SK-N-SH treated with all-trans-retinoic acid at 6 μM for 48 hours (cell line): Measurements from ENCODE around the gene RCOR2.
A peak's percentile ranks its signal among the peaks of the same experiment; 100 is the strongest.

Experiments
- ATAC-seq: fragments of 200-7000 bp; cut with Tn5 transposase; 3 replicates; pipeline ENCODE4 v1.9.1; 2020; ENCODE audit warnings: mild to moderate bottlenecking, moderate library complexity
- ARNTL ChIP-seq: fragments of 450-650 bp; formaldehyde crosslinking; IDR thresholded peaks from 2 replicates; pipeline ENCODE4 v1.5.0; 2020; ENCODE audit warnings: low read depth, mild to moderate bottlenecking, moderate library complexity, borderline replicate concordance
- BACH2 ChIP-seq: fragments of 250-450 bp; sonication (Bioruptor Pico); IDR thresholded peaks from 2 replicates; pipeline ENCODE4 v1.9.0; 2021; ENCODE audit warnings: mild to moderate bottlenecking, borderline replicate concordance
- CREB5 ChIP-seq: fragments of 250-450 bp; sonication (Bioruptor Pico); IDR thresholded peaks from 2 replicates; pipeline ENCODE4 v1.5.1; 2020; ENCODE audit warnings: low read depth, mild to moderate bottlenecking, moderate library complexity
- CSDC2 ChIP-seq: fragments of 250-450 bp; sonication (Bioruptor Pico); IDR thresholded peaks from 2 replicates; pipeline ENCODE4 v1.5.0; 2020; ENCODE audit warnings: mild to moderate bottlenecking, moderate library complexity
- CSRNP3 ChIP-seq: fragments of 250-450 bp; sonication (Bioruptor Pico); IDR thresholded peaks from 2 replicates; pipeline ENCODE4 v1.5.1; 2021; ENCODE audit warnings: mild to moderate bottlenecking, moderate library complexity
- ESRRG ChIP-seq: fragments of 250-450 bp; sonication (Bioruptor Pico); IDR thresholded peaks from 2 replicates; pipeline ENCODE4 v1.6.1; 2021; ENCODE audit warnings: mild to moderate bottlenecking
- GLIS3 ChIP-seq: fragments of 250-450 bp; sonication (Bioruptor Pico); IDR thresholded peaks from 2 replicates; pipeline ENCODE4 v1.5.0; 2020; ENCODE audit warnings: mild to moderate bottlenecking, moderate library complexity
- POU6F1 ChIP-seq: fragments of 250-450 bp; sonication (Bioruptor Pico); IDR thresholded peaks from 2 replicates; pipeline ENCODE4 v1.8.0; 2021; ENCODE audit warnings: low read depth, mild to moderate bottlenecking, moderate library complexity, borderline replicate concordance
- PPARA ChIP-seq: fragments of 250-450 bp; sonication (Bioruptor Pico); IDR thresholded peaks from 2 replicates; pipeline ENCODE4 v1.5.0; 2020; ENCODE audit warnings: mild to moderate bottlenecking, borderline replicate concordance
- RARB ChIP-seq: fragments of 250-450 bp; sonication (Bioruptor Pico); IDR thresholded peaks from 2 replicates; pipeline ENCODE4 v1.8.0; 2021; ENCODE audit warnings: mild to moderate bottlenecking, moderate library complexity
- SNAI2 ChIP-seq: fragments of 250-450 bp; sonication (Bioruptor Pico); IDR thresholded peaks from 2 replicates; pipeline ENCODE4 v1.5.0; 2020; ENCODE audit warnings: mild to moderate bottlenecking, moderate library complexity
- TOX ChIP-seq: fragments of 250-450 bp; sonication (Bioruptor Pico); IDR thresholded peaks from 2 replicates; pipeline ENCODE4 v1.8.0; 2021; ENCODE audit warnings: mild to moderate bottlenecking, moderate library complexity, borderline replicate concordance
- TSHZ2 ChIP-seq: fragments of 250-450 bp; sonication (Bioruptor Pico); IDR thresholded peaks from 2 replicates; pipeline ENCODE4 v1.5.0; 2020; ENCODE audit warnings: mild to moderate bottlenecking, moderate library complexity
- ZC3H10 ChIP-seq: fragments of 250-450 bp; sonication (Bioruptor Pico); IDR thresholded peaks from 2 replicates; pipeline ENCODE4 v1.5.1; 2021; ENCODE audit warnings: mild to moderate bottlenecking, moderate library complexity
- ZFP3 ChIP-seq: fragments of 250-450 bp; sonication (Bioruptor Pico); IDR thresholded peaks from 2 replicates; pipeline ENCODE4 v1.5.0; 2020; ENCODE audit warnings: mild to moderate bottlenecking, moderate library complexity
- ZFP30 ChIP-seq: fragments of 450-650 bp; formaldehyde crosslinking; IDR thresholded peaks from 2 replicates; pipeline ENCODE4 v1.5.0; 2022; ENCODE audit warnings: mild to moderate bottlenecking, moderate library complexity
- ZNF70 ChIP-seq: fragments of 450-650 bp; formaldehyde crosslinking; IDR thresholded peaks from 2 replicates; pipeline ENCODE4 v1.5.0; 2020; ENCODE audit warnings: mild to moderate bottlenecking, moderate library complexity

The RCOR2 gene

GRCh38 chr11:63939397-63939891, 22.5 kb upstream of the RCOR2 start:
- peak; percentile 11; the same call in 2 of the 3 replicates for ATAC-seq
- TF ChIP-seq ZFP30: no peak
- no peak for TF ChIP-seq ESRRG (CRISPR knock-in tag)
- TF ChIP-seq CREB5 (CRISPR knock-in tag): no peak
- no peak for TF ChIP-seq CSDC2 (CRISPR knock-in tag)
- no peak for TF ChIP-seq POU6F1 (CRISPR knock-in tag)
- no peak for TF ChIP-seq CSRNP3 (CRISPR knock-in tag)
- no peak for TF ChIP-seq ZFP3 (CRISPR knock-in tag)
- no peak for TF ChIP-seq ZNF70 (CRISPR knock-in tag)
- TF ChIP-seq TOX (CRISPR knock-in tag): no peak
- no peak for TF ChIP-seq SNAI2 (CRISPR knock-in tag)
- TF ChIP-seq BACH2 (CRISPR knock-in tag): no peak

- TF ChIP-seq SNAI2 (CRISPR knock-in tag): no peak
- no peak for TF ChIP-seq CREB5 (CRISPR knock-in tag)
- TF ChIP-seq PPARA: no peak
- no peak for TF ChIP-seq ZNF70 (CRISPR knock-in tag)
- TF ChIP-seq POU6F1 (CRISPR knock-in tag): no peak
- TF ChIP-seq ZC3H10 (CRISPR knock-in tag): no peak
- TF ChIP-seq ARNTL: no peak
- TF ChIP-seq TSHZ2 (CRISPR knock-in tag): no peak
- TF ChIP-seq CSRNP3 (CRISPR knock-in tag): no peak
- no peak for TF ChIP-seq CSDC2 (CRISPR knock-in tag)
- TF ChIP-seq RARB (CRISPR knock-in tag): no peak
- no peak for TF ChIP-seq GLIS3 (CRISPR knock-in tag)
- no peak for TF ChIP-seq ZFP3 (CRISPR knock-in tag)
- peak; percentile 94 for ATAC-seq
These were observed 21.8 kb upstream of the RCOR2 start, which contains the start of gene NAA40 for GRCh38 chr11:63938479-63939396. Gene NAA40 (plus strand): TSS chr11:63939002. CDS start chr11:63939097, 95 bp downstream.
